ENCODE data around the gene SLC39A13.

The SLC39A13 gene

GRCh38 chr11:47406896-47407745 lies 1.3 kb upstream of the SLC39A13 start:
- DNase-seq, result peak; percentile 32

GRCh38 chr11:47408598-47409439 lies 429 bp downstream of the SLC39A13 start:
- peak; percentile 90 for DNase-seq

GRCh38 chr11:47409440-47410369 lies 1.3 kb downstream of the SLC39A13 start:
- no peak for DNase-seq

GRCh38 chr11:47410370-47411264 lies 2.2 kb downstream of the SLC39A13 start:
- DNase-seq, result no peak

GRCh38 chr11:47411884-47412746 lies 3.7 kb downstream of the SLC39A13 start:
- DNase-seq, result peak; percentile 56

GRCh38 chr11:47413351-47413750 lies 5.0 kb downstream of the SLC39A13 start:
- no peak for DNase-seq

GRCh38 chr11:47413908-47414684 lies 5.7 kb downstream of the SLC39A13 start:
- peak; percentile 86 for DNase-seq

GRCh38 chr11:47414685-47415070 lies 6.3 kb downstream of the SLC39A13 start:
- no peak for DNase-seq

- no peak for DNase-seq
These were observed 6.9 kb downstream of the SLC39A13 start for GRCh38 chr11:47415091-47415854.

- peak; percentile 96 for DNase-seq
These were observed 7.6 kb downstream of the SLC39A13 start for GRCh38 chr11:47415949-47416472.

GRCh38 chr11:47417712-47418111 lies 9.3 kb downstream of the SLC39A13 start:
- no peak for DNase-seq

- DNase-seq, result no peak
These were observed 10.3 kb downstream of the SLC39A13 start for GRCh38 chr11:47418454-47419259.

- DNase-seq, result no peak
These were observed 17.2 kb downstream of the SLC39A13 start for GRCh38 chr11:47425611-47426010.

- DNase-seq, result peak; percentile 95
These were observed 17.9 kb downstream of the SLC39A13 start, which contains the start of gene PSMC3 for GRCh38 chr11:47426062-47426956. PSMC3 (minus strand) TSS chr11:47426439; CDS start chr11:47426279, 160 bp downstream.

GRCh38 chr11:47430524-47430923 lies 22.1 kb downstream of the SLC39A13 start:
- DNase-seq, result no peak

GRCh38 chr11:47431356-47432083 lies 23.1 kb downstream of the SLC39A13 start:
- no peak for DNase-seq

Data from HCEC 1CT (cell line).